ENCODE measurements around the gene CAP1. TPM values are rescaled to one million over a fixed set of nuclear protein-coding genes. Genes with fewer than 3 reads are reported as not detected.

CAP1 gene
- total and polyA plus RNA-seq, 10 of the 15 experiments (the other 5 are each of a cell fraction or from before 2014, with no cell fraction given) = 360 to 500 (median 431) TPM

DNA sequence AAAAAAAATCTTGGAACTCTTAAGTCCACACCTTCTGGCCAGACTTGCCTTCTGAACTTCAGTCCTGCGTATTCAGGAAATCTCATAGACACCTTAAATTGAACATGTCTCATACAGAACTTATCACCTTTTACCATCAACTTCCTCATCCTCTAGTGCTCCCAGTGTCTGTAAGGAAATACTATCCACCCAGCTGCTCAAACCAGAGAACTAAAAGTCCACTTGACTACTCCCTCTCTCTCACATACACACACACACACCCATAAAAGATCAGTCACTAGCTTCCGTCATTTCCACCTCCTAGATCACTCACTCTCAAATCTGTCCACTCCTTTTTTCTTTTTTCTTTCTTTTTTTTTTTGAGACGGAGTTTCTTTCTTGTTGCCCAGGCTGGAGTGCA, 10.9 kb upstream of the CAP1 start:
- Histone ChIP-seq H2AFZ (ENCODE audit: control insufficient read depth, low read depth, low read length) (no peak overlapping the region), H3K36me3 (ENCODE audit: control insufficient read depth in 2 of 2, insufficient read depth in 2 of 2, low read length in 1 of 2) (no peaks in the 10 kb centered on the region), H3K4me2 (ENCODE audit: control insufficient read depth, insufficient read depth) (no peak overlapping the region), H3K4me1 (ENCODE audit: control insufficient read depth, insufficient read depth, low read length) (peaks cover 3% of the 10 kb centered on the region; the same call in 1 of the 2 replicates), H3K4me3 (no peak overlapping the region), H3K27ac (ENCODE audit: control insufficient read depth, insufficient read depth) (no peak overlapping the region), H3K27me3 (replicated peaks in 1 of 2; ENCODE audit: control insufficient read depth in 2 of 2, insufficient read depth in 2 of 2, low read length in 1 of 2) (no peaks in the 10 kb centered on the region), H3K9me3 (replicated peaks; ENCODE audit: control insufficient read depth, insufficient read depth, low read length) (peaks cover 2% of the 10 kb centered on the region; the same call in 1 of the 3 replicates), H3K9ac (ENCODE audit: control insufficient read depth, insufficient read depth, low read length) (no peak overlapping the region), H4K20me1 (ENCODE audit: control insufficient read depth, insufficient read depth) (no peaks in the 10 kb centered on the region), H3K79me2 (ENCODE audit: control insufficient read depth, insufficient read depth, low read length) (no peaks in the 10 kb centered on the region)
- 88% methylated on average over 2 of the region's 3 CpGs for WGBS (ENCODE audit: insufficient coverage, insufficient replicate concordance, low lambda C conversion rate, missing lambda C conversion rate)
- TF ChIP-seq, protein P1, sequence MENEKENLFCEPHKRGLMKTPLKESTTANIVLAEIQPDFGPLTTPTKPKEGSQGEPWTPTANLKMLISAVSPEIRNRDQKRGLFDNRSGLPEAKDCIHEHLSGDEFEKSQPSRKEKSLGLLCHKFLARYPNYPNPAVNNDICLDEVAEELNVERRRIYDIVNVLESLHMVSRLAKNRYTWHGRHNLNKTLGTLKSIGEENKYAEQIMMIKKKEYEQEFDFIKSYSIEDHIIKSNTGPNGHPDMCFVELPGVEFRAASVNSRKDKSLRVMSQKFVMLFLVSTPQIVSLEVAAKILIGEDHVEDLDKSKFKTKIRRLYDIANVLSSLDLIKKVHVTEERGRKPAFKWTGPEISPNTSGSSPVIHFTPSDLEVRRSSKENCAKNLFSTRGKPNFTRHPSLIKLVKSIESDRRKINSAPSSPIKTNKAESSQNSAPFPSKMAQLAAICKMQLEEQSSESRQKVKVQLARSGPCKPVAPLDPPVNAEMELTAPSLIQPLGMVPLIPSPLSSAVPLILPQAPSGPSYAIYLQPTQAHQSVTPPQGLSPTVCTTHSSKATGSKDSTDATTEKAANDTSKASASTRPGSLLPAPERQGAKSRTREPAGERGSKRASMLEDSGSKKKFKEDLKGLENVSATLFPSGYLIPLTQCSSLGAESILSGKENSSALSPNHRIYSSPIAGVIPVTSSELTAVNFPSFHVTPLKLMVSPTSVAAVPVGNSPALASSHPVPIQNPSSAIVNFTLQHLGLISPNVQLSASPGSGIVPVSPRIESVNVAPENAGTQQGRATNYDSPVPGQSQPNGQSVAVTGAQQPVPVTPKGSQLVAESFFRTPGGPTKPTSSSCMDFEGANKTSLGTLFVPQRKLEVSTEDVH (IDR thresholded peaks at IDR 0.05; ENCODE audit: low read depth, partially characterized antibody) = no peak
- TF ChIP-seq RFX5 (IDR thresholded peaks at IDR 0.05; ENCODE audit: low read depth, low read length) = no peak
- TF ChIP-seq MXI1 (IDR thresholded peaks at IDR 0.05; ENCODE audit: low read depth, low read length) = no peak
- TF ChIP-seq, protein P2, sequence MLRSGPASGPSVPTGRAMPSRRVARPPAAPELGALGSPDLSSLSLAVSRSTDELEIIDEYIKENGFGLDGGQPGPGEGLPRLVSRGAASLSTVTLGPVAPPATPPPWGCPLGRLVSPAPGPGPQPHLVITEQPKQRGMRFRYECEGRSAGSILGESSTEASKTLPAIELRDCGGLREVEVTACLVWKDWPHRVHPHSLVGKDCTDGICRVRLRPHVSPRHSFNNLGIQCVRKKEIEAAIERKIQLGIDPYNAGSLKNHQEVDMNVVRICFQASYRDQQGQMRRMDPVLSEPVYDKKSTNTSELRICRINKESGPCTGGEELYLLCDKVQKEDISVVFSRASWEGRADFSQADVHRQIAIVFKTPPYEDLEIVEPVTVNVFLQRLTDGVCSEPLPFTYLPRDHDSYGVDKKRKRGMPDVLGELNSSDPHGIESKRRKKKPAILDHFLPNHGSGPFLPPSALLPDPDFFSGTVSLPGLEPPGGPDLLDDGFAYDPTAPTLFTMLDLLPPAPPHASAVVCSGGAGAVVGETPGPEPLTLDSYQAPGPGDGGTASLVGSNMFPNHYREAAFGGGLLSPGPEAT (IDR thresholded peaks at IDR 0.05; ENCODE audit: low read depth) = no peak
- TF ChIP-seq HSF1 (IDR thresholded peaks at IDR 0.05; ENCODE audit: low read depth, low read length) = no peak
- no peak for TF ChIP-seq ZBED1 (IDR thresholded peaks at IDR 0.05; ENCODE audit: borderline replicate concordance)
- BruUV-seq (replicated peaks) = no TSS peak
- FAIRE-seq (no peak), DNase-seq (ENCODE audit: low read depth, low spot score) (no peak), ATAC-seq (no peak)
- ChIA-PET POLR2A (interaction anchor here (0.5 to 0.7 kb wide), 2 partner anchors 11 to 21 kb away, joined by 3 to 4 read pairs; no protein-coding TSS in a partner anchor), RAD21 (ENCODE audit: unreplicated experiment) (interaction anchor here (0.9 to 8.4 kb wide), 7 partner anchors 10 to 127 kb away, joined by 3 to 136 read pairs (median 4); no protein-coding TSS in a partner anchor), CTCF (interaction anchor here (0.8 to 9.5 kb wide), 9 partner anchors 9 to 208 kb away, joined by 3 to 311 read pairs (median 4); partner anchors contain the start of gene MYCL), SMC1A (ENCODE audit: uncharacterized antibody, unreplicated experiment) (interaction anchor here (0.6 to 8.7 kb wide), 11 partner anchors 10 to 214 kb away, joined by 3 to 180 read pairs (median 3); no protein-coding TSS in a partner anchor)
- in situ Hi-C loops (cut with MboI) (loop anchor here (5.0 kb wide), 1 partner anchor 207 kb away; no protein-coding TSS in a partner anchor), intact Hi-C loops (cut with micrococcal nuclease; ENCODE audit: unreplicated experiment) (no loop called here)
